ENCODE measurements around the gene CLTA.
"Not testable (repeated sequence)": the region's sequence is repeated elsewhere in the genome, so short reads cannot be mapped to it uniquely, and the experiment has no call there.

Gene CLTA

GRCh38 chr9:36156116-36156515, 34.6 kb upstream of the CLTA start:
- no peak for TF ChIP-seq POU2F2 (IDR thresholded peaks at IDR 0.05; ENCODE audit: low read depth, low read length)
- no peak for TF ChIP-seq PAX5 (IDR thresholded peaks at IDR 0.05; ENCODE audit: insufficient read depth, low read length, severe bottlenecking)
- no peak for TF ChIP-seq POLR2A (IDR thresholded peaks at IDR 0.05; ENCODE audit: low read depth, low read length)
- no peak for TF ChIP-seq POLR2AphosphoS5 (IDR thresholded peaks at IDR 0.05; ENCODE audit: low read depth, low read length)
- TF ChIP-seq SPI1 (IDR thresholded peaks at IDR 0.05; ENCODE audit: low read depth, low read length), result no peak
- no peak for TF ChIP-seq TAF1 (IDR thresholded peaks at IDR 0.05; ENCODE audit: low read depth, low read length)
- DNase-seq (ENCODE audit: insufficient read length, low spot score), result no peak
- no peak for FAIRE-seq

GRCh38 chr9:36158122-36158521, 32.6 kb upstream of the CLTA start:
- DNase-seq (ENCODE audit: insufficient read length, low spot score) (no peak), FAIRE-seq (no peak)
- TF ChIP-seq POU2F2 (IDR thresholded peaks at IDR 0.05; ENCODE audit: low read depth, low read length) (no peak), TAF1 (IDR thresholded peaks at IDR 0.05; ENCODE audit: low read depth, low read length) (no peak), PAX5 (IDR thresholded peaks at IDR 0.05; ENCODE audit: insufficient read depth, low read length, severe bottlenecking) (no peak), POLR2AphosphoS5 (IDR thresholded peaks at IDR 0.05; ENCODE audit: low read depth, low read length) (no peak), SPI1 (IDR thresholded peaks at IDR 0.05; ENCODE audit: low read depth, low read length) (no peak), POLR2A (IDR thresholded peaks at IDR 0.05; ENCODE audit: low read depth, low read length) (no peak)

- FAIRE-seq (no peak), DNase-seq (ENCODE audit: insufficient read length, low spot score) (no peak)
- TF ChIP-seq SPI1 (IDR thresholded peaks at IDR 0.05; ENCODE audit: low read depth, low read length) (no peak), POLR2A (IDR thresholded peaks at IDR 0.05; ENCODE audit: low read depth, low read length) (no peak), TAF1 (IDR thresholded peaks at IDR 0.05; ENCODE audit: low read depth, low read length) (no peak), POU2F2 (IDR thresholded peaks at IDR 0.05; ENCODE audit: low read depth, low read length) (no peak), PAX5 (IDR thresholded peaks at IDR 0.05; ENCODE audit: insufficient read depth, low read length, severe bottlenecking) (no peak), POLR2AphosphoS5 (IDR thresholded peaks at IDR 0.05; ENCODE audit: low read depth, low read length) (no peak)
These were observed 31.8 kb upstream of the CLTA start for GRCh38 chr9:36158917-36159316.

- not testable (repeated sequence) for DNase-seq (ENCODE audit: insufficient read length, low spot score); FAIRE-seq
These were observed 31.2 kb upstream of the CLTA start for GRCh38 chr9:36159509-36159908.

GRCh38 chr9:36160126-36160525, 30.6 kb upstream of the CLTA start:
- not testable (repeated sequence) for DNase-seq (ENCODE audit: insufficient read length, low spot score); FAIRE-seq

- DNase-seq (ENCODE audit: insufficient read length, low spot score), result no peak
- TF ChIP-seq TAF1 (IDR thresholded peaks at IDR 0.05; ENCODE audit: low read depth, low read length), result no peak
- TF ChIP-seq PAX5 (IDR thresholded peaks at IDR 0.05; ENCODE audit: insufficient read depth, low read length, severe bottlenecking), result no peak
- no peak for TF ChIP-seq SPI1 (IDR thresholded peaks at IDR 0.05; ENCODE audit: low read depth, low read length)
- no peak for TF ChIP-seq POLR2A (IDR thresholded peaks at IDR 0.05; ENCODE audit: low read depth, low read length)
- TF ChIP-seq POLR2AphosphoS5 (IDR thresholded peaks at IDR 0.05; ENCODE audit: low read depth, low read length), result no peak
- no peak for FAIRE-seq
These were observed 29.5 kb upstream of the CLTA start for GRCh38 chr9:36161187-36161586.

GRCh38 chr9:36162211-36162738, 28.4 kb upstream of the CLTA start:
- no peak for FAIRE-seq
- TF ChIP-seq PAX5 (IDR thresholded peaks at IDR 0.05; ENCODE audit: insufficient read depth, low read length, severe bottlenecking) (no peak), POLR2A (IDR thresholded peaks at IDR 0.05; ENCODE audit: low read depth, low read length) (no peak), POLR2AphosphoS5 (IDR thresholded peaks at IDR 0.05; ENCODE audit: low read depth, low read length) (no peak), POU2F2 (IDR thresholded peaks at IDR 0.05; ENCODE audit: low read depth, low read length) (no peak), SPI1 (IDR thresholded peaks at IDR 0.05; ENCODE audit: low read depth, low read length) (no peak), TAF1 (IDR thresholded peaks at IDR 0.05; ENCODE audit: low read depth, low read length) (no peak)
- no peak for DNase-seq (ENCODE audit: insufficient read length, low spot score)

- DNase-seq (ENCODE audit: insufficient read length, low spot score) (no peak), FAIRE-seq (no peak)
- TF ChIP-seq POU2F2 (IDR thresholded peaks at IDR 0.05; ENCODE audit: low read depth, low read length) (no peak), PAX5 (IDR thresholded peaks at IDR 0.05; ENCODE audit: insufficient read depth, low read length, severe bottlenecking) (no peak), POLR2A (IDR thresholded peaks at IDR 0.05; ENCODE audit: low read depth, low read length) (no peak), TAF1 (IDR thresholded peaks at IDR 0.05; ENCODE audit: low read depth, low read length) (no peak), SPI1 (IDR thresholded peaks at IDR 0.05; ENCODE audit: low read depth, low read length) (no peak), POLR2AphosphoS5 (IDR thresholded peaks at IDR 0.05; ENCODE audit: low read depth, low read length) (no peak)
These were observed 27.5 kb upstream of the CLTA start for GRCh38 chr9:36163049-36163785.

- DNase-seq (ENCODE audit: insufficient read length, low spot score) (no peak), FAIRE-seq (no peak)
- TF ChIP-seq PAX5 (IDR thresholded peaks at IDR 0.05; ENCODE audit: insufficient read depth, low read length, severe bottlenecking) (no peak), POLR2AphosphoS5 (IDR thresholded peaks at IDR 0.05; ENCODE audit: low read depth, low read length) (no peak), POU2F2 (IDR thresholded peaks at IDR 0.05; ENCODE audit: low read depth, low read length) (no peak), SPI1 (IDR thresholded peaks at IDR 0.05; ENCODE audit: low read depth, low read length) (no peak), TAF1 (IDR thresholded peaks at IDR 0.05; ENCODE audit: low read depth, low read length) (no peak), POLR2A (IDR thresholded peaks at IDR 0.05; ENCODE audit: low read depth, low read length) (no peak)
These were observed 26.9 kb upstream of the CLTA start for GRCh38 chr9:36163786-36164170.

- TF ChIP-seq TAF1 (IDR thresholded peaks at IDR 0.05; ENCODE audit: low read depth, low read length) (no peak), PAX5 (IDR thresholded peaks at IDR 0.05; ENCODE audit: insufficient read depth, low read length, severe bottlenecking) (no peak), POU2F2 (IDR thresholded peaks at IDR 0.05; ENCODE audit: low read depth, low read length) (no peak), POLR2A (IDR thresholded peaks at IDR 0.05; ENCODE audit: low read depth, low read length) (no peak), POLR2AphosphoS5 (IDR thresholded peaks at IDR 0.05; ENCODE audit: low read depth, low read length) (no peak), SPI1 (IDR thresholded peaks at IDR 0.05; ENCODE audit: low read depth, low read length) (no peak)
- DNase-seq (ENCODE audit: insufficient read length, low spot score) (no peak), FAIRE-seq (no peak)
These were observed 26.3 kb upstream of the CLTA start for GRCh38 chr9:36164372-36164771.

All from GM12891 (cell line).